Fibroblast of lung (primary cell): Measurements from ENCODE around the gene TANGO2. TPM values are rescaled to one million over a fixed set of nuclear protein-coding genes. Genes with fewer than 3 reads are reported as not detected.

Source experiments
- DNase-seq, 2 donors: peaks; one replicate each; pipeline versions ENCODE4 v3.0.0 to v3.0.0-alpha.2; 2010; ENCODE audit warnings: low read depth in 2 of 2
- H2AFZ ChIP-seq: 2 replicates; pipeline ENCODE4 v1.5.1; 2012; ENCODE audit warnings: low read length, control low read depth, inconsistent platforms
- H3K27ac ChIP-seq: 2 replicates; pipeline ENCODE4 v1.5.1; 2011; ENCODE audit warnings: low read length, control low read depth; ENCODE audit not compliant: insufficient read depth
- H3K27me3 ChIP-seq: 2 replicates; pipeline ENCODE4 v1.5.1; 2011; ENCODE audit warnings: mild to moderate bottlenecking, low read length; ENCODE audit not compliant: control insufficient read depth, insufficient read depth
- H3K36me3 ChIP-seq: 2 replicates; pipeline ENCODE4 v1.5.1; 2011; ENCODE audit warnings: low read length; ENCODE audit not compliant: control insufficient read depth, insufficient read depth
- H3K4me1 ChIP-seq: 2 replicates; pipeline ENCODE4 v1.5.1; 2011; ENCODE audit warnings: low read length; ENCODE audit not compliant: control insufficient read depth, insufficient read depth; ENCODE audit errors: extremely low read depth
- H3K4me2 ChIP-seq: 2 replicates; pipeline ENCODE4 v1.5.1; 2011; ENCODE audit warnings: low read length, control low read depth; ENCODE audit not compliant: insufficient read depth; ENCODE audit errors: extremely low read depth
- H3K4me3 ChIP-seq, 4 experiments: fragments of 200-600 bp in 1 of 4; sonication (generic) in 1 of 4; replicated peaks in 1 of 4; 2 replicates each; pipeline ENCODE4 v1.5.1; 2011 to 2016; ENCODE audit warnings: low read length in 4 of 4, low read depth in 3 of 4, mild to moderate bottlenecking in 3 of 4, control low read depth in 2 of 4, inconsistent platforms in 1 of 4, mixed read lengths in 1 of 4; ENCODE audit not compliant: insufficient read depth in 1 of 4; ENCODE audit errors: control extremely low read depth in 1 of 4
- H3K79me2 ChIP-seq: 2 replicates; pipeline ENCODE4 v1.5.1; 2012; ENCODE audit warnings: mild to moderate bottlenecking, low read length, inconsistent platforms; ENCODE audit not compliant: control insufficient read depth, insufficient read depth
- H3K9ac ChIP-seq: 2 replicates; pipeline ENCODE4 v1.5.1; 2011; ENCODE audit warnings: mild to moderate bottlenecking, low read length, control low read depth; ENCODE audit not compliant: insufficient read depth
- H3K9me3 ChIP-seq: 2 replicates; pipeline ENCODE4 v1.5.1; 2012; ENCODE audit warnings: low read depth, low read length; ENCODE audit not compliant: control insufficient read depth, insufficient read depth
- H4K20me1 ChIP-seq: 2 replicates; pipeline ENCODE4 v1.5.1; 2011; ENCODE audit warnings: low read length; ENCODE audit not compliant: control insufficient read depth, insufficient read depth; ENCODE audit errors: extremely low read depth
- EZH2 ChIP-seq: IDR thresholded peaks from 2 replicates; pipeline ENCODE4 v1.5.1; 2012; ENCODE audit warnings: low read length, control low read depth, mild to moderate bottlenecking; ENCODE audit errors: missing control alignments
- polyA plus RNA-seq, 2 donors: library from polyadenylated mRNA; depleted of rRNA in 1 of 2; stranded (reverse) in 1 of 2; unstranded in 1 of 2; fragments of >200 nt; gene quantifications; 2 replicates each; pipeline ENCODE4 v1.2.1, GENCODE V29; 2011 to 2012; ENCODE audit warnings: missing spikeins in 1 of 2
- total RNA-seq: library from RNA; depleted of rRNA; stranded (reverse); fragments of >200 nt; gene quantifications from 2 replicates; pipeline ENCODE4 v1.2.1, GENCODE V29; 2014
- TF ChIP-seq, protein P1 (sequence below), 2 donors: IDR thresholded peaks in 1 of 2; conservative IDR thresholded peaks in 1 of 2; 1 replicate in 1 of 2; 2 replicates in 1 of 2; pipeline ENCODE4 v1.5.1; 2011 to 2012; ENCODE audit warnings: low read length in 2 of 2, control low read depth in 1 of 2, inconsistent platforms in 1 of 2, low read depth in 1 of 2, mild to moderate bottlenecking in 1 of 2

TANGO2 gene
- total and polyA plus RNA-seq, 2 donors (not counting 1 experiment from before 2014, with no cell fraction given): 28.3 to 52.8 TPM

DNA sequence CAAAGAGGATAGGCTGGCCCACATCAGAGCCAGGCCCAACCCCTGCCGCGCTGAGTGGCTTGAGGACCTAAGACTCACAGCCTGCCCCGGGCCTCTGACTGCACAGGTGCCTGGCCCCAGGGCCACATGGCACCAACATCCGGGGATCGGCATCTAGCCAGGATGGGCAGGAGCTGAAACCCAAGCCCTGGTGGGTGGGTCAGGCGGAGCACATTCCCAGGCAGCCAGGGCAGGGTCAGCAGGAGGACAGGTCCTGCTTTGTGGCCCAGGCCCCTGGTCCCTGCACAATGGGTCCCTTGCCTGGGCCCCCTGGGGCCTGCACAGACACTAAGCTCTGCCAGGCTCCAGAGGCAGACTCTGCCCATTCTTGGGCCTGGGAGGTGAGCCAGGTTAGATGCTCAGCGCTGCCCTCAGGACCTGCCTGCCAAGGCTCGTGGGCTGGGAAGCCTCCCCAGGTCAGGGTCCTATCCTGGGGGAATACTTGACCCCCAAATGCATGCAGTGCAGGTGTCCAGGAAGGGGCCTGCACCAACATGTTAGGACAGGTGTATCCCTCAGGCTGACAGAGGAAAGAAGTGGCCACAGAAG lies 37.8 kb upstream of the TANGO2 start:
- TF ChIP-seq, protein P1, sequence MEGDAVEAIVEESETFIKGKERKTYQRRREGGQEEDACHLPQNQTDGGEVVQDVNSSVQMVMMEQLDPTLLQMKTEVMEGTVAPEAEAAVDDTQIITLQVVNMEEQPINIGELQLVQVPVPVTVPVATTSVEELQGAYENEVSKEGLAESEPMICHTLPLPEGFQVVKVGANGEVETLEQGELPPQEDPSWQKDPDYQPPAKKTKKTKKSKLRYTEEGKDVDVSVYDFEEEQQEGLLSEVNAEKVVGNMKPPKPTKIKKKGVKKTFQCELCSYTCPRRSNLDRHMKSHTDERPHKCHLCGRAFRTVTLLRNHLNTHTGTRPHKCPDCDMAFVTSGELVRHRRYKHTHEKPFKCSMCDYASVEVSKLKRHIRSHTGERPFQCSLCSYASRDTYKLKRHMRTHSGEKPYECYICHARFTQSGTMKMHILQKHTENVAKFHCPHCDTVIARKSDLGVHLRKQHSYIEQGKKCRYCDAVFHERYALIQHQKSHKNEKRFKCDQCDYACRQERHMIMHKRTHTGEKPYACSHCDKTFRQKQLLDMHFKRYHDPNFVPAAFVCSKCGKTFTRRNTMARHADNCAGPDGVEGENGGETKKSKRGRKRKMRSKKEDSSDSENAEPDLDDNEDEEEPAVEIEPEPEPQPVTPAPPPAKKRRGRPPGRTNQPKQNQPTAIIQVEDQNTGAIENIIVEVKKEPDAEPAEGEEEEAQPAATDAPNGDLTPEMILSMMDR (conservative IDR thresholded peaks at IDR 0.05 in 1 of 2, IDR thresholded peaks at IDR 0.05 in 1 of 2; ENCODE audit: low read depth in 1 of 2, low read length in 2 of 2): no peak
- no peak for TF ChIP-seq EZH2

DNA sequence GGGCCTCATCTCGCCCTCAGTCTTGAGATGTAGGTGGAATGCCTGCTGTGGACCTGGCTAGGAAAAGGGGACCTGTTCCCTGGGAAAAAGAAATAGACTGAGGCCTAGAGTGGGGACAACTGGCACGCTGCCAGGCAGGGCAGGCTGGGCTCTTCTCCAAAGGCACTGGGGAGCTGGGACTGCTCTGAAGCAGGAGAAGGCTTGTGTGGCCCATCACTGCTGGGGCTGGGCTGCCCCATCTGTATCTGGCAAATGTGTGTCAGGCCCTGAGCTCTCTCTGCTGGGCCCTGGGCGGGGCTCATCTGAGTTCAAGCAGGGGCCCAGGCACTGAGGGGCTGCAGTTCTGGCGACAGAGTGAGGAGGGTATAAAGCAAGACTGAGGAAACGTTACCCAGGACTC lies 37.2 kb upstream of the TANGO2 start:
- H3K4me3 ChIP-seq: no peak overlapping the region
- H3K36me3 ChIP-seq: peaks cover 3% of the 10 kb centered on the region
- H2AFZ ChIP-seq: no peak overlapping the region
- no peak overlapping the region for H3K27ac ChIP-seq
- H4K20me1 ChIP-seq: no peaks in the 10 kb centered on the region
- H3K9me3 ChIP-seq: no peaks in the 10 kb centered on the region
- H3K27me3 ChIP-seq: no peaks in the 10 kb centered on the region
- TF ChIP-seq, protein P1 (conservative IDR thresholded peaks at IDR 0.05 in 1 of 2, IDR thresholded peaks at IDR 0.05 in 1 of 2; ENCODE audit: low read depth in 1 of 2, low read length in 2 of 2): no peak
- TF ChIP-seq EZH2: no peak
- no peak overlapping the region for H3K4me2 ChIP-seq
- peaks cover 11% of the 10 kb centered on the region for H3K4me1 ChIP-seq
- H3K9ac ChIP-seq: no peak overlapping the region
- no peak for DNase-seq
- H3K79me2 ChIP-seq: no peaks in the 10 kb centered on the region

More for the DNA sequence above, 37.8 kb upstream of the TANGO2 start:
- DNase-seq: no peak
- no peaks in the 10 kb centered on the region for H3K27me3 ChIP-seq
- H3K27ac ChIP-seq: no peak overlapping the region
- H3K9ac ChIP-seq: no peak overlapping the region
- no peak overlapping the region for H3K4me2 ChIP-seq
- no peaks in the 10 kb centered on the region for H4K20me1 ChIP-seq
- H2AFZ ChIP-seq: no peak overlapping the region
- no peaks in the 10 kb centered on the region for H3K79me2 ChIP-seq
- H3K4me1 ChIP-seq: peaks cover 11% of the 10 kb centered on the region
- peaks cover 3% of the 10 kb centered on the region for H3K36me3 ChIP-seq
- H3K4me3 ChIP-seq: no peak overlapping the region
- H3K9me3 ChIP-seq: no peaks in the 10 kb centered on the region

DNA sequence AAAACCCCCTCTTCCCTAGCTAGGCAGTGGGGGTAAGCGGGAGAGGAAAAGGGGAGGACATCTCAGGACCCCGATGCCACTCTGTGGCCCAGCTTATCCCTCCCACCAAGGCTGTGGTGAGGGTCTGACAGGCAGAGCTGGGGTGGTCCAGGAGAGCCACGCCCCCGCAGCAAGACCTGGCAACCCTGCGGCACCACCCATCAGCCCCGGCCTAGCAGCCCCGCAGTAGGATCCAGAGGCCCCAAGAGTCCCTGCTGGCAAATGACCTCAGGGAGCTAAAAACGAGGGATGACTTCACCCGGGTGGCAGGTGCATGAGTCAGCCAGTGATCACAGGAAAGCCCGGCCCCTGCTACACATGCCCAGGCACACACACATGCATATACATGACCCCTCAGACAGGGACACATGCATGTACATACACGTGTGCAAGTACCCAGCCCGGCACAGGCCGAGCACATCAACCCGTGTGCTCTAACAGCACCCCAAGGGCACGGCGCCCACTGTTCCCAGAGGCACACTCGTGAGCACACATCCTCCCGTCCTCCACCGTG lies 36.6 kb upstream of the TANGO2 start:
- H3K79me2 ChIP-seq: no peaks in the 10 kb centered on the region
- DNase-seq: peak; percentile 47 to 79
- H3K4me3 ChIP-seq: no peak overlapping the region
- no peak overlapping the region for H3K4me2 ChIP-seq
- H3K27ac ChIP-seq: no peak overlapping the region
- H3K27me3 ChIP-seq: no peaks in the 10 kb centered on the region
- no peaks in the 10 kb centered on the region for H4K20me1 ChIP-seq
- peaks cover 11% of the 10 kb centered on the region for H3K4me1 ChIP-seq
- TF ChIP-seq, protein P1 (conservative IDR thresholded peaks at IDR 0.05 in 1 of 2, IDR thresholded peaks at IDR 0.05 in 1 of 2; ENCODE audit: low read depth in 1 of 2, low read length in 2 of 2): no peak
- TF ChIP-seq EZH2: no peak
- H2AFZ ChIP-seq: no peak overlapping the region
- H3K9me3 ChIP-seq: no peaks in the 10 kb centered on the region
- H3K36me3 ChIP-seq: peaks cover 3% of the 10 kb centered on the region
- no peak overlapping the region for H3K9ac ChIP-seq
